Measurements from ENCODE around the gene PALLD. TPM values are rescaled to one million over a fixed set of nuclear protein-coding genes. Genes with fewer than 3 reads are reported as not detected.
"Not testable (repeated sequence)": the region's sequence is repeated elsewhere in the genome, so short reads cannot be mapped to it uniquely, and the experiment has no call there.

Gene PALLD
- total RNA-seq, 1 donor from 2014 or later = 250 TPM

- no peak for DNase-seq (ENCODE audit: low read depth)
Observed at GRCh38 chr4:168696280-168696679, 199.4 kb downstream of the PALLD start.

- DNase-seq (ENCODE audit: low read depth) = no peak
Observed at GRCh38 chr4:168696826-168697225, 200.0 kb downstream of the PALLD start.

DNA sequence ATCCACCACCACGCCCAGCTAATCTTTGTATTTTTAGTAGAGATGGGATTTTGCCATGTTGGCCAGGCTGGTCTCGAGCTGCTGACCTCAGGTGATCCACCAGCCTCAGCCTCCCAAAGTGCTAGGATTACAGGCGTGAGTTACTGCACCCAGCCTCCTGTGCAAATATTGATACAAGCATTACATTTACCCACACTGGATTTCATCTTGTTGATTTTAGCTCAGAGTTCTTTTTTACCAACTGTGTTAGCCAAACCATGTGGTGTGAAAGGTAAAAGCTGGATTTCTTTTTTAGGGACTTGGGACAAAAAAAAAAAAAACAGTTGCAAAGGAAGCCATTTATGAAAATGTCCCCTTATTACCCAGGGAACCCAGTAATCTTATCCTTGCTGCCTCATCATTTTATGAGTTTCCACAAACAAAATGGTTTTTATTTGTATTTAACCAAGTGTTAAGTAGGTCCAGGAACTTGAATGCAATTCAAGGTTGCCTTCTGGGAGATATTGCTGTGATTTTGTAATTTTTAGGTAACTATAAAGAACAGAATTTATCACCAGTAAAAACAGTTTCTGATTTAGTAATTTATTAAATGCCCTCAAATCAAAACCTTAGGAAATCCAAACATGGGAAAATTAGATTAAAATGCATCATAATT is 202.5 kb downstream of the PALLD start:
- DNase-seq (ENCODE audit: low read depth) = no peak

- no peak for DNase-seq (ENCODE audit: low read depth)
Observed at GRCh38 chr4:168701061-168701460, 204.2 kb downstream of the PALLD start.

GRCh38 chr4:168702581-168703087 is 205.8 kb downstream of the PALLD start:
- DNase-seq (ENCODE audit: low read depth) = not testable (repeated sequence)

DNA sequence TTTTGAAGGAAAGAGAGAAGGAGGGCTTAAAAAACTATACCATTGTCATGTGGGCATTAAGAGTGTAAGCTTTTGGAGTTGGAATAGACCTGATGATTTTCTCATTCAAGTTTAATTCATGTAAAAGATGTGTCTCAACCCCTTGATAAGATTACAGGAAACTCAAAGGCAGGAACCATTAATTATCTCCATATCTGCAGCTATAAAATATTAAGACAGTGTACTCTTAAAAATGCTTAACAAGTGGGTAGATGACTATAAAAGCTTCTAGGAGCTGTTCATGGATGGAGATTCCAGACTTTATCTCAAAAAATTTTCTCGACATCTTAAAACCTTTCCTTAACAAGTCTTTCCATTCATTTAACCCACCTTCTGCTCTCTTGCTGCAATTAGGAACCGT is 208.3 kb downstream of the PALLD start:
- DNase-seq (ENCODE audit: low read depth) = no peak

DNA sequence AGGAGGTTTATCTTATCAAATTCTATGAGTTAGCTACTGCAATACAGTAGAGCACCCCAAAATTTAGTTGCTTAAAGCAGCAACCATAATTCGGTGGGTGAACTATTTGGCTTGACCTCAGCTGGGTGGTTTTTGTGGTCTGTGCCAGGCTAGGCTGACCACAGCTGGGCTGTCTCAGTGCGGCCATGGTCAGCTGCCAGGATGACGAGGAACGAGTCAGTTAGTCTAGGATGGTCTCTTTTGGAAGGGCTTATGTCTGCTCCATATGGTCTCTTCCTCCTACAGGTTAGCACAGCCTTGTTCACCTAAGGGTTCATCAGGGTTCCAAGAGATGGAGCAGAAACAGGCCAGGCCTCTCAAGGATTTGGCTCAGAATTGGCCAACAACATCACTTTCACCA is 210.4 kb downstream of the PALLD start:
- peak; percentile 83 for DNase-seq (ENCODE audit: low read depth)

DNA sequence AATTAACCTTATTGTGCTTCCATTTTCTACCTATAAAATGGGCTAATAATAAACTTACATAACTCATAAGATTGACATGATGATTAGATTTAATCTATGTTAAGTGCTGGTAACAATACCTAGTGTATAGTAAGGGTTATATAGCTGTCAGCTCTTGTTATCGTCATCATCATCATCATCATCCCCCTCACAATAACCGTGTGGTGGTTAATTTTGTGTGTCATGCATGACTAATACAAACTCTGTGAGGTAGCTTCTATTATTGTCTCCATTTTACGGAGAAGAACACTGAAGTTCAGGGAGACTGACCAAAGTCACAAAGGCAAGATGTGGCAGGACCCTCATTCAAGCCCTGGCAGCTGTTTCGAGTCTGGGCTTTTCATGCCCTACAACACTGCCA is 211.3 kb downstream of the PALLD start:
- DNase-seq (ENCODE audit: low read depth) = no peak

DNA sequence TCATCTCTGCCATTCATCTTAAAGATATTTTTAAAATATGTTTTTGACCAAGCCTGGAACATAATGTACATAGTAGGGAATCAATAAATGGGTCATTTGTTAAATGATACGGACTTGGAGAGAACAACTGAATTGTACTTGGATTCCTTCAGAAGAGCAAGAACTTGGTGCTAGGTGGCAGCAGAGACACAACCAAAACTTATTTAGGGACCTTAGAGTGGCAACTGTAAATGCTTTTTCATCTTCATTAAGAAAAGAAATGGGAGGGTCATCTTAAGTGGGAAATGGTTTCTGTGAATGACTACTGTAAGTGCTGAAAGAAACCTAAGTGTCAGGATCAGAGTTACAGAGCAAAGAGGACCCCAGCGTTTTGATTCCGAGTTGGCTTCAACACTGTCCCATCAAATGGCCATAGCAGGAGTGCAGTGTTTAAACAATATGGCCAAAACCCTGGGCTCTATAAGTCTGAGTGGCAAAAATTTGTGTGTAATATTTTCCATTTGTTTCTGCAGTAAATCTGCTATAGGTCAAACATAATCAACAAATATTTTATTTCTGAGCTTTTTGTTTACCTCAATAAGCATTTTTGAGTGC is 213.6 kb downstream of the PALLD start:
- peak; percentile 79 for DNase-seq (ENCODE audit: low read depth)

DNA sequence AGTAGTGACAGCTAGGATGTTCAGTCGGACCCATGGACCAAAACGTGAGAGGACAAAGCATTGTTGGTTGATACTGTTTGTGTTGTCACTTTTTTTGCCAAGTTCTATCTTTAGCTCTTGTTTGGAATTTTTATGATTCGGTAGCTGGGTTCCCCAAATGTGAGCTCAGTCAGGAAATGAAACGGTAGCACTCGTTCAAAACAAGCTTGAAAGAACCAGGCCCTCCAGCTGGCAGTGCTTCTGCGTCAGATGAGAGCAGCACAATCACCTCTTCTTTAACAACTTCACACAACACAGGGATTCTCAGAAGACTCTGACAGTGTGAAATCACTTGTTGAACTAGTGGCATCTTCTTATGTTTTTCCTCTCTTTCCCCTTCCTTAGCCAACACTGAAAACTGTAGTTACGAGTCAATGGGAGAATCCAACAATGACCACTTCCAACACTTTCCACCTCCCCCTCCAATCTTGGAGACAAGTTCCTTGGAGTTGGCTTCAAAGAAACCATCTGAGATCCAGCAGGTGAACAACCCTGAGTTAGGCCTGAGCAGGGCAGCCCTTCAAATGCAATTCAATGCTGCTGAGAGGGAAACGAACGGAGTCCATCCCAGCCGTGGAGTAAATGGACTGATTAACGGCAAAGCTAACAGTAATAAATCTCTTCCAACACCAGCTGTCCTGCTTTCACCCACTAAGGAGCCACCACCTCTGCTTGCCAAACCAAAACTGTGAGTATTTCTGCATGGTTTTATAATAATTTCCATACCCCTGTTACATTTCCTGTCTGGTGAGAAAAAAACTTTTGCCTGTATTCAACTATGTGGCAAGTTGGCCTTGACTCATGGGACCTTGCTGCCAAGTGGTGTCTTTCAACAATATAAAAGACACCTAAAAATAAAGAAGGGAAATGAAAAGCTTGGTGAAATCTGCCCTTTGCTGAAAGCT is 214.6 kb downstream of the PALLD start:
- DNase-seq (ENCODE audit: low read depth) = peak; percentile 84

DNA sequence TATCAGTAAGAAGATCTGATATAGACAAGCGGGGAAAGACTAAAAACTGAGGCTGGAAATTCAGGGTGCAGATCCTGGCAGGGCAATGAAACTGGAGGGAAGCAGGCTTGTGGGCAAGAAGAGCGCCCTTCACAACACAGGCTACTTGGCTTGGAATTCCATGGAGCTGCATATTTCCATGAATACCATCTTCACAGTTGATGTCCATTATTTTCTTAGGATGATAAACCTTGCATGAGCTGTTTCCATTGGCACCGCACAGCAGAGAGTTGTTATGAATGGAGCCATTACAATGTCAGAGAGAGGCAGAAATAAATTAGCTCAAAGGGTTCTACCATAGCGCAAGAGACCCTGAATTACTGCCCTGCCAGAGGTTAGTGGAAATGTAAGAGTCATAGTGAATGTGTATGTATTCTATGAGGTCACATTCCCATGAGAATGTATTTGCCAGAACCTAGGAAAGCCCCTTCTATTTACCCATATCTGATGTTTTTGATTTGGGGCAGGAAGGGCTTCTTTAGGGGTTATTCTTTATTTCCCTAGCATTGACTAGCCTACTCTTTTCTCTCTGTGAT is 215.6 kb downstream of the PALLD start:
- DNase-seq (ENCODE audit: low read depth) = no peak

DNA sequence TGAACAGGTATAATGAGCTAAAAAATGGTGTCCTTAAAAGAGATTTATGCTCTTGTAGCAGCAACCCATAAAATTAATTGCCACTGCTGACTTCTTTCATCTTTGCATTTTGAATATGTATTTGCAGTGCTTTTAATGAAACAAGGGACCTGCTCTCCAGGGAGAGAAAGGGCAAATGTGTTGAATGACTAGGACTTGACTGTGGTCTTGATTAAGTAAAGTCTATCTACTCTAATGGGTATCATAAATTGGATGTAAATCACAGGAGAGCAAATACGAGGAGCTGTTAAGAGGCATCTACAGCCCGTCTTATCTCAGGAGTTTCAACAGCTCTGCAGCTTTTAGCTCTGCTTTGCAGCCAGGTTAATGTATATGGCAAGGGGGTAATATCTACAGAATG is 216.4 kb downstream of the PALLD start:
- no peak for DNase-seq (ENCODE audit: low read depth)

DNA sequence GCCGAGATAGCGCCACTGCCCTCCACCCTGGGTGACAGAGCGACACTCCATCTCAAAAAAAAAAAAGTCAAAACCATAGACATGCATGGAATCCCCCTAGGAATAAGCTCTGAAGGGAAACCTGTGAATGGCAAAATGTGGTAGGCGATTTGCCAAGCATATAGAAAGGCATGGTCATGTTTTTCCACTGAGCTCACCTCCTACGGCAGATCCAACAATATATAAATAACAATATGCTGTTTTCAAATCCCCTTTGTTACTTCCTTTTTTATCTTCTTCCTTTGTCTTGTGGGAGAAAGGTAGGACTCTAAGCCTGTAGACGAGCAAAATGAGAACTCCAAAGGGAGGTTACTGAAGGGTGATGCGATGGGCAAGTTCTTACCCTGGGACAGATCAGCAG is 219.0 kb downstream of the PALLD start:
- no peak for DNase-seq (ENCODE audit: low read depth)

DNA sequence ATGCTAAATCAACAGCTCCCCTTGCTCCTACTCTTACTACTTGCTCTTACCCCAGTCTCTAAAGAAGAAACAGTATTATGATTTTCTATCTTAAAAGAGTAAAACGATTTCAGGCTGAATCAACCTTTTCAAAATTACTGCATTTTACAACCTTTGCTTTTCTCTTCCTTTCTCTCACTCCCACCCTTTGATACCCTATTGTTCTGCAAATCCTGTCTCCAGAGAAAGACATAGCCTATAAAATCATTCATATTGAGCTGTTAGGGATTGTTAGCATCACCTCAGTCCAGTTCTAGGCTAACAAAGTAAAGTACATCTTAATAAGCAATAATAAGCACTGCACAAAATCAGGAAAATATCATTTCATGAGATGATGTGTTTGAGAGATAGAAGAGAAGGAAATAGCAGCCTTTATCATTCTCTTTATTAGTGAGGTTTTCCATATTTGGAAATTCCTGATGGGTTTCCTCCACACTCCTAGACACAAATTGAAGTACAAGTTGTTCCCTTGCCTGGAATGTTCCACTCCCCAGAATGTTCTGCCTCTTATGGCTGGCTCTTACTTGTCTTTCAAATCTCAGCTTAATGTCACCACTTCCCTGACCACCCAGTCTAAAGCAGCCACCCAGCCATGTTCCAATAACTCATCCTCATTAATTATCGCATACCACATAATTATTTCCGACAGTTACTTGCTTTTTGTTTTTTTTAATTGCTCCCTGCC is 219.7 kb downstream of the PALLD start:
- DNase-seq (ENCODE audit: low read depth) = no peak

- DNase-seq (ENCODE audit: low read depth) = peak; percentile 53
Observed at GRCh38 chr4:168717847-168718246, 221.0 kb downstream of the PALLD start.

- DNase-seq (ENCODE audit: low read depth) = no peak
Observed at GRCh38 chr4:168719725-168720124, 222.9 kb downstream of the PALLD start.

DNA sequence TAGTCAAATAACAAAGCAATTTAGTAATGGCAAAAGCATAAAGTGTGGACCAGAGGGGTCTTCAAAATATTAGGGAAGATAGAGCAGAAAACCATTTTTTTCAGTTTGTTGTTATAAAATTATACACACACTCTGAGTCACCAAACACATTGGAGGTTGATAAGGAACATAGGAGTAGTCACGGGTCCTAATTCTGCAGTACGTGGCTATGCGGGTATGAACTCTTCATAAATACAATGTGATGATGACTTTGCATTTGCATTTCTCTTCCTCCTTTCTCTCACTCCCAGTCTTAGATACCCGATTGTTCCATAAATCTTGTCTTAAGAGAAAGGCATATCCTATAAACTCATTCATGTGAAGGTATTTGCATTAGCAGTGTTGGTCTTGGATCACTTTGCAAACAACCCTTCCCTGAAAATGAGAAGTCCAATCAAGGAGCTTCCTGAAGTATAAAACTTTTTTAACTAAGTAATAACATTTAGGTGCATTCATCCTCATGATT is 223.6 kb downstream of the PALLD start:
- DNase-seq (ENCODE audit: low read depth) = no peak

DNA sequence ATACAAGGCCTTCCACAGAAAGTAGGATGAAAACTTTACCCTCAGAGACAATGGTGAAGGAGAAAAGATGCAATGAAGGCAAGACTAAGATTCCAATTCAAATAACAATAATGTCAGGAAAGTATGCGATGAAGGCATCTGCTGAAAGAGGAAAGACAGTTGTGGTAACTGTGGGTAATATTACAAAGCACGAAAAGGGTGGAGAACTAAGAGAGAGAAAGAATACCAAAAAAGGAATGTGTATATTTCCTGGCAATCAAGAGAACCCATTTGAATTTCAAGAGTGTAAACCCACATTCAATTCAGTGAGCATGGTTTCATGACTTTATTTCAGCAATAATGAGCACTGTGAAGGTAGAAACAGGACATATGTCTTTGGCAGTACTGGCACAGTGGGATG is 225.5 kb downstream of the PALLD start:
- DNase-seq (ENCODE audit: low read depth) = peak; percentile 59

GRCh38 chr4:168723020-168723419 is 226.2 kb downstream of the PALLD start:
- peak; percentile 62 for DNase-seq (ENCODE audit: low read depth)

DNA sequence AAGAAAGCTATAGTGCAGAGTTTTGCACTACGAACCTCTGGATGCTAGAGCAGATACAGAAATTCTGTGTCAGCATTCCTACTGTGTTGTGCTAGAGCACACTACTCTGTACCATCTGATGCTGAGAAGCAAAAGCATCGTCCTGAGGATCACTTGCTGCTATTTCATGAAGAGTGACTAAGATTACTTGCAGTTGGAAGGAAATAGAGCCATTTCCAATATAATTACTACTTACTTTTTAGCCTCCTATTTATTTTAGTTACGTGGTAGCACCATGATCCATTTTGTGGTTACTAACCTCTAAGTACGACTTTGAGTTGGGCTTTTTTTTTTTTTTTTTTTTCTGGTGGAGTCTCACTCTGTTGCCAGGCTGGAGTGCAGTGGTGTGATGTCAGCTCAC is 226.7 kb downstream of the PALLD start:
- peak; percentile 34 for DNase-seq (ENCODE audit: low read depth)

- no peak for DNase-seq (ENCODE audit: low read depth)
Observed at GRCh38 chr4:168724243-168724642, 227.4 kb downstream of the PALLD start.

All from myocyte (in vitro differentiated cells).